T-helper 2 cell treated with Interferon-gamma antibody and Interleukin-4, amounts not matched to agents 100 ng/mL and 5 ng/mL, for 36 hours (primary cell): Measurements from ENCODE around the gene ACOXL. TPM values are rescaled to one million over a fixed set of nuclear protein-coding genes. Genes with fewer than 3 reads are reported as not detected.
"Not testable (repeated sequence)": the region's sequence is repeated elsewhere in the genome, so short reads cannot be mapped to it uniquely, and the experiment has no call there.

Experiments used
- intact Hi-C: fragments of 100-400 bp; cut with micrococcal nuclease; formaldehyde crosslinking; loops from one replicate; pipeline ENCODE4 v1.15.1; 2023
- total RNA-seq: library from RNA; stranded (reverse); gene quantifications from 2 replicates; pipeline ENCODE4 v1.2.3, GENCODE V29; 2022

ACOXL gene
- total RNA-seq, result 2.5 and 2.8 TPM in 2 replicates

- intact Hi-C loops, result no loop called here
Observed at GRCh38 chr2:110732422-110733413, at the start of gene ACOXL. ACOXL (plus strand) TSS chr2:110732573; CDS start chr2:110768390, 35,817 bp downstream.

GRCh38 chr2:110682872-110683271, 49.5 kb upstream of the ACOXL start:
- intact Hi-C loops, result no loop called here

- intact Hi-C loops, result not testable (repeated sequence)
Observed at GRCh38 chr2:110687775-110688484, 44.4 kb upstream of the ACOXL start.

- intact Hi-C loops, result no loop called here
Observed at GRCh38 chr2:110688594-110689091, 43.7 kb upstream of the ACOXL start.

GRCh38 chr2:110690083-110690965, 42.0 kb upstream of the ACOXL start:
- intact Hi-C loops, result no loop called here

GRCh38 chr2:110691612-110692258, 40.6 kb upstream of the ACOXL start:
- intact Hi-C loops, result no loop called here

GRCh38 chr2:110695146-110695898, 37.1 kb upstream of the ACOXL start:
- intact Hi-C loops, result not testable (repeated sequence)

- intact Hi-C loops, result not testable (repeated sequence)
Observed at GRCh38 chr2:110698253-110698652, 34.1 kb upstream of the ACOXL start.

- intact Hi-C loops, result no loop called here
Observed at GRCh38 chr2:110702514-110703380, 29.6 kb upstream of the ACOXL start.

GRCh38 chr2:110707386-110707965, 24.9 kb upstream of the ACOXL start:
- intact Hi-C loops, result no loop called here

- intact Hi-C loops, result no loop called here
Observed at GRCh38 chr2:110708455-110708854, 23.9 kb upstream of the ACOXL start.

- intact Hi-C loops, result no loop called here
Observed at GRCh38 chr2:110712737-110713136, 19.6 kb upstream of the ACOXL start.

GRCh38 chr2:110713513-110714362, 18.6 kb upstream of the ACOXL start:
- intact Hi-C loops, result no loop called here

GRCh38 chr2:110714452-110715224, 17.7 kb upstream of the ACOXL start:
- intact Hi-C loops, result no loop called here

- intact Hi-C loops, result no loop called here
Observed at GRCh38 chr2:110716959-110717645, 15.3 kb upstream of the ACOXL start.

- intact Hi-C loops, result no loop called here
Observed at GRCh38 chr2:110717734-110718133, 14.6 kb upstream of the ACOXL start.
